GM19468 (cell line): ENCODE results near the gene GPN2.
A peak's percentile ranks its signal among the peaks of the same experiment; 100 is the strongest.
"Not testable (repeated sequence)": the region's sequence is repeated elsewhere in the genome, so short reads cannot be mapped to it uniquely, and the experiment has no call there.

ENCODE experiments used
- ATAC-seq: cut with Tn5 transposase; IDR thresholded peaks from one replicate; pipeline ENCODE4 v1.9.1; 2021; ENCODE audit warnings: mild to moderate bottlenecking, moderate library complexity, moderate number of reproducible peaks; ENCODE audit not compliant: unreplicated experiment; ENCODE audit errors: extremely low read depth

Gene GPN2

GRCh38 chr1:26907071-26907917, 17.2 kb upstream of the GPN2 start:
- ATAC-seq = no peak

GRCh38 chr1:26900815-26901511, 10.9 kb upstream of the GPN2 start:
- no peak for ATAC-seq

DNA sequence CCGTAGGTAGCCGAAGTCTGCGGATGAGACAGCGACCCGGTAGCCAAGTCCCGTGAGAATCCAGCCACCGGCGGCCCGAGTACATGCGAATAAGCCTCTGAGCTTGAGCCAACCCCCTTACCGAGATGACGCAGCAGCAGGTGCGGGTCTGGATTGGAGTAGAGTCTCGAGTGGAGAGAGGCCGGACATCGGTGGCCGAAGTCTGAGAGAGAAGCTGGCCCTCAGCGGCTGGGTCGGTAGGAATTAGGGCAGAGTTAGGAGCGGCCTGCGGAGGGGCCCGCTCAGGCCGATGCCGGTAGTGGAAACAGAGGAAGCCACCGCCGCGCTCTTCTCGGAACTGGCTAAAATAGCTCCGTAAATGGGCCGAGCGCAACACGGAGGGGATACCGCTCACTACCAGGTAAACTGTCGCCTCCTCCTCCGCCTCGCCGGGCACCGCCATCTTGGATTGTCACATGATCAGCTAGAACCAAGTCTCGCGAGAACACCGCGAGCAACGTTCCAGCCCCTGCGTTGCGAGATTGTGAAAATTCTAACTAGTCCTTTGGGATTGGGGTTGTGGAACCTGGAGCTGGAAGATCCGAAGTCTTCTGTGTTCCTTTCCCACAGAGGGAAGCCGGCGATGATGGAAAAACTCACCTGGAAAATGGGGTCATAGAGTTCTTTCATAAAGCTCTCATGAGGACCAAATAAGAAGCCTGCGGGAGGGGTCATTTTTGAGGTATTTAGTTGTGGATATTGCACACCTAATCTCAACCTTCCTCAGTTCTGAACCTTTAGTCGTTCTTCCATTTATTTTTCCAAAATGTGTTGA, 10.1 kb upstream of the GPN2 start, which contains the start of gene GPATCH3:
Gene GPATCH3, minus strand, starts transcription at position 467 of the 814 bp plus-strand sequence. Its CDS starts 25 bp downstream, at position 442.
- ATAC-seq = no peak

DNA sequence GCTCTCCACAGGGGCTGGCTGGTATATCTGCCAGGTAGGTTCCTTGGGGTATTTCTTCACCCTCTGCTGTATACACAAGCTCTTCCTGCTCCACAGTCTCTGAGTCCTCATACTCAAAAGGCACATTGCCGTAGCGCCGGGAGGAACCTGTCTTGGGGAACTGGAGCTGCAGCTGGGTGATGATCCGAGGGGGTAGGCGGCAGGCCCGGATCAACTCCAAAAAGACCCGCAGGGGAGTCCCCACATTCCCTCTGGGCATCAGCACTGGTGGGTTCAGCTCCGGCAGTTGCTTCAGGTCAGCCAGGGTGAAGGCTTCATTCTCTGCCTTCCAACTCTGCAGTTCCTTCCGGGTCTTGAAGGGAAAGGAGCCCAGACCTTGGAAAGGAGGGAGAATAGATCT, 7.3 kb upstream of the GPN2 start:
- no peak for ATAC-seq

- no peak for ATAC-seq
These were observed 4.2 kb upstream of the GPN2 start for GRCh38 chr1:26894263-26894662.

- ATAC-seq = no peak
These were observed 349 bp upstream of the GPN2 start for GRCh38 chr1:26890467-26890796.

DNA sequence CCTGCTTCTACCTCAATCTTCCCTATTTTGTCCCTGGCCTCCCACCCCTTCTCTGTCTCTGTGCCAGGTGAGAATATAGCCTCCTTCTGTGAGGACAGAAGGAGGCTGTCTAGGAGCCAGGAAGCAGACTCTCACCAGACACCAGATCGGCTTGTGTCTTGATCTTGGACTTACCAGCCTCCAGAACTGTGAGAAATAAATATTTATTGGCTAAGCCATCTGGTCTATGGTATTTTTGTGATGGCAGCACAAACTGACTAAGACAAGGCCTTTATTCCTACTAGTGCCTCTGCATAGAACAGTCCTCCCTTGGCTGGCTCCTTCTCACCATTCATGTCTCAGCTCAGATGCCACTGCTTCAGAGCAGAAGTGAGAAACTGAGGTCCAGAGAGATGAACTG, 1.9 kb downstream of the GPN2 start:
- no peak for ATAC-seq

DNA sequence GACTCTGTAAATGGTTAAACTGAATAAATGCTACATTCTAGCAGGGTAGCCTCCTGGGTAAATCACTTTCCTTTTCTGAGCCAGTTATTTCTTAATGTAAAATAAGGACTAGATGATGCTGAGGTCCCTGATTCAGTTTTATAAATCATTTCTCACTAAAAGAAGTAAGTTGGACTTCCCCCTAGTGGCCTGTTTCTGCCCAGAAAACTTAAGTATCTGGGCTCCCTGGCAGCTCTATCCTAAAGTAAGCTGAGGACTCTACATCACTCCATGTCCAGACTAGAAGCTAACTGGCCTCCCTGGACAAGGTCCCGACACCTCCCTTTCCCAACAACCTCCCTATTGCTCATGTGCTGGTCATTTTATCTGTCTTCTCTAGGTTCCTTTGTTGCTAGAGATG, 3.0 kb downstream of the GPN2 start:
- ATAC-seq = no peak

GRCh38 chr1:26882696-26883463, 7.2 kb downstream of the GPN2 start:
- no peak for ATAC-seq

DNA sequence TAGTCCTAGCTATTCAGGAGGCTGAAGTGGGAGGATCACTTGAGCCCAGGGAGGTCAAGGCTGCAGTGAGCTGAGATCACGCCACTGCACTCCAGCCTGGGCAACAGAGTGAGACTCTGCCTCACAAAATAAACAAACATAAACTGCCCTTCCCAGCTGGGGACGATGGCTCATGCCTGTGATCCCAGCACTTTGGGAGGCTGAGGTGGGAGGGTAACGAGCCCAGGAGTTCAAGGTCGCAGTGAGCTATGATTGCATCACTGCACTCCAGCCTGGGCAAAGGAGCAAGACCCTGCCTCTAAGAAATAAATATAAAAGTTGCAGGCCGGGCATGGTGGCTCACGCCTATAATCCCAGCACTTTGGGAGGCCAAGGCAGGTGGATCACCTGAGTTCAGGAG, 8.5 kb downstream of the GPN2 start:
- ATAC-seq = not testable (repeated sequence)

DNA sequence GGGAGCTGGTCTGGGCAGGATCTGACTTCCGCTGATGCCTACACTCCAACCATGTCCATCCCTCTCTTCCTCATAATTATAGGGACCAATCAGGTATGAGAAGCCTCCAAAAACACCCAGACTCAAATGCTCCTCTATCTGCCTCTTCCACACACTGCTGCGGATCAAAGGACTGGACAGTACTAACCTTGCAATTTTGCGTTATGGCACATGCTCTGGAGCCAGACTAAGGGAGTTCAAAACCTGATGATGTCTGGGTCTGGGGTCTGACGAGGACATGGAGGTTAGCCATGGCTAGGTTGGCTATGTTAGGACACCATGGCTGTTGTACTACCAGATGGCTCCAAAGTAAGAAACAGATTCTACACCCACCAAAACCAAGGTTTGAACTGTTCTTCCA, 10.3 kb downstream of the GPN2 start:
- no peak for ATAC-seq

DNA sequence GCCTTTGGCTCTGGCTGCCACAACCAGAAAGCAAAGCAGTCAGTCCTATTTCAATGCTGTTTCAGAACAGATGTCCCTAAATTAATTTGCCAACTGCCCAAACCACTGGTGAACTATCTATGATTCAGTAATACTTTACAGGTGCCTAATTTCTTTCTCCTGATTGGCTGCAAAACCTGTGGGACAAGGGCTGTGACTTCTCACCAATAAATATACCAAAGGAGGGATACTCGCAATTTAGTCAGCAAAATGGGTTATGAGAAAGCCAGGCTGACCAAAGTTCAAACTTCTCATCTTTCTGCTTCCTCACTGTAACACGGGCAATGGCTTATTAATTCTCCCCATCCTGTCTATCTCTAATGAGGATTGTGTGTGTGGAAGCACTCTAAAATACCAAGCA, 12.8 kb downstream of the GPN2 start:
- no peak for ATAC-seq

GRCh38 chr1:26874896-26875295, 15.2 kb downstream of the GPN2 start:
- ATAC-seq = no peak

GRCh38 chr1:26873097-26873496, 17.0 kb downstream of the GPN2 start:
- ATAC-seq = not testable (repeated sequence)

- ATAC-seq = peak; percentile 95
These were observed 25.2 kb downstream of the GPN2 start for GRCh38 chr1:26864610-26865480.

GRCh38 chr1:26863685-26864077, 26.4 kb downstream of the GPN2 start:
- ATAC-seq = no peak

DNA sequence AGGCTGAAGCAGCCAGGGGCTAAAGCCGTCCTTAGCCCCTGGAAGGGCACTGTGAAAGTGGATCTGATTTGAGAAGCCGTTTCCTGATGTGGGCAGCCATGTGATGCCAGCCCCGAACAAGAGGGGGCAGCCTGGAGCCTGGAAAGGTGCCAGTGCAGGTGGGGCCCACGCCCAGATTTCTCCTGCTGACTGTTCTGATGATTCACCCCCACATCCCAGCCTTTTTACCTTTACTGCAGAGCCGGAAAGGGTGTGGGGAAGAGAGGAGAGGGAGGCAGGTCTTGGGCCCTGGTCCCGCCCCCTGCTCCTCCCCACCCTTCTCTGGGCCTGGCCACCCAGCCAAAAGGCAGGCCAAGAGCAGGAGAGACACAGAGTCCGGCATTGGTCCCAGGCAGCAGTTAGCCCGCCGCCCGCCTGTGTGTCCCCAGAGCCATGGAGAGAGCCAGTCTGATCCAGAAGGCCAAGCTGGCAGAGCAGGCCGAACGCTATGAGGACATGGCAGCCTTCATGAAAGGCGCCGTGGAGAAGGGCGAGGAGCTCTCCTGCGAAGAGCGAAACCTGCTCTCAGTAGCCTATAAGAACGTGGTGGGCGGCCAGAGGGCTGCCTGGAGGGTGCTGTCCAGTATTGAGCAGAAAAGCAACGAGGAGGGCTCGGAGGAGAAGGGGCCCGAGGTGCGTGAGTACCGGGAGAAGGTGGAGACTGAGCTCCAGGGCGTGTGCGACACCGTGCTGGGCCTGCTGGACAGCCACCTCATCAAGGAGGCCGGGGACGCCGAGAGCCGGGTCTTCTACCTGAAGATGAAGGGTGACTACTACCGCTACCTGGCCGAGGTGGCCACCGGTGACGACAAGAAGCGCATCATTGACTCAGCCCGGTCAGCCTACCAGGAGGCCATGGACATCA, 27.1 kb downstream of the GPN2 start, which contains the start of gene SFN:
Gene SFN, plus strand, starts transcription at position 369 of the 904 bp plus-strand sequence. Its CDS starts 64 bp downstream, at position 433.
- ATAC-seq = no peak

DNA sequence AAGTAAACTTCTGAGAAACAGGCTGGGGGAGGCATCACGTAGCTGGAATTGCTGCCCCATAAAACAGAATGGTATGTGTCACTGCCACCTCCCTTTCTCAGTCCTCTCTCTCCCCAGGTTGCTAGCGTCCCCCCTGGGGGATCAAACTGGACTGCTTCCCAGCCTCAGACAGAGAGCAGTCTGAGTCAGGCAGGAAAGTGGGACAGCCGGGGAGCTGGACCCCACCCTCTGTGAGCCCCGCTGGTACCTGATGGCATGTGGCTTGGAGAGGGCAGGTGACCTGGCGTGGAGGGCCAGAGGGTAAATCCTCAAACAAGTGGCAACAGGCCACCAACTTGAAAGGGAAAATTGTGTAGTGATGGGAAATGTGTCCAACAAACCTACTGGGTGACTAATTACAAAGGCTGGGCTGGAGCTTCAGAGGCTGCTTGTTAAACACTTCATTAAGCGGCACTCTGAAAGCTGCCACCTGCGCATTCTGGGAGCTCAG, 28.1 kb downstream of the GPN2 start:
- no peak for ATAC-seq
